Left lung (tissue), 10 donors: ENCODE results near the gene FMN1. TPM values are rescaled to one million over a fixed set of nuclear protein-coding genes. Genes with fewer than 3 reads are reported as not detected.

Experiments used
- ATAC-seq: fragments of 200-7000 bp; cut with Tn5 transposase; one replicate; pipeline ENCODE4 v1.9.1; 2020; ENCODE audit warnings: moderate library complexity
- DNase-seq, 4 donors: peaks; one replicate each; pipeline ENCODE4 v3.0.0-alpha.2; 2013 to 2020
- H3K27ac ChIP-seq, 2 donors: fragments of 200-600 bp; sonication (generic) in 1 of 2; one replicate each; pipeline versions ENCODE4 v1.5.0 to v1.8.0; 2020 to 2021
- H3K27me3 ChIP-seq, 2 donors: fragments of 200-600 bp; sonication (generic) in 1 of 2; one replicate each; pipeline versions ENCODE4 v1.5.0 to v1.8.0; 2020 to 2021
- H3K36me3 ChIP-seq, 2 donors: fragments of 200-600 bp; sonication (generic) in 1 of 2; one replicate each; pipeline versions ENCODE4 v1.5.0 to v1.8.0; 2020 to 2021
- H3K4me1 ChIP-seq, 2 donors: fragments of 200-600 bp; one replicate each; pipeline ENCODE4 v1.8.0; 2021
- H3K4me3 ChIP-seq, 2 donors: fragments of 200-600 bp; sonication (generic) in 1 of 2; one replicate each; pipeline versions ENCODE4 v1.5.0 to v1.8.0; 2020 to 2021; ENCODE audit warnings: mild to moderate bottlenecking in 1 of 2
- H3K9me3 ChIP-seq, 2 donors: fragments of 200-600 bp; sonication (generic) in 1 of 2; one replicate each; pipeline versions ENCODE4 v1.5.0 to v1.8.0; 2020 to 2021
- CTCF ChIP-seq, 2 donors: fragments of 200-600 bp; sonication (generic) in 1 of 2; IDR thresholded peaks; one replicate each; pipeline versions ENCODE4 v1.5.0 to v1.8.0; 2021; ENCODE audit warnings: antibody characterized with exemption in 2 of 2
- intact Hi-C, 2 donors: fragments of 100-400 bp; cut with DNase I; formaldehyde crosslinking; loops; one replicate each; pipeline versions ENCODE4 v1.11.2 to v1.14.2; 2022
- polyA plus RNA-seq, 6 donors: library from polyadenylated mRNA; unstranded; fragments of 120-200 nt; gene quantifications; one replicate each; pipeline ENCODE4 v1.2.1, GENCODE V29; 2013; ENCODE audit not compliant: insufficient read length in 6 of 6
- total RNA-seq, 2 donors: library from RNA; stranded (reverse); fragmentation: NEBNext Ultra II Directional; extraction: Animal tissue kit (Norgen Biotek cat#: 25700); gene quantifications; one replicate each; pipeline ENCODE4 v1.2.1, GENCODE V29; 2021
- donor health status: DM: no; HTN: yes; CAD: no.
- donor health status: DM: no; HTN: no; CAD: no.

The FMN1 gene
- total and polyA plus RNA-seq, 8 donors, result 4.6 to 45.2 (median 8.4) TPM

- TF ChIP-seq CTCF (IDR thresholded peaks at IDR 0.05), result no peak
- ATAC-seq, result no peak
- H3K4me1 ChIP-seq, result no peaks in the 10 kb centered on the region
- H3K4me3 ChIP-seq, result no peak overlapping the region
- H3K9me3 ChIP-seq, result no peaks in the 10 kb centered on the region
- intact Hi-C loops, result no loop called here
- H3K36me3 ChIP-seq, result peaks cover 0 to 2% of the 10 kb centered on the region in 2 donors
- no peak overlapping the region for H3K27ac ChIP-seq
- H3K27me3 ChIP-seq, result no peaks in the 10 kb centered on the region
- DNase-seq, result no peak
These were observed 301.1 kb downstream of the FMN1 start for GRCh38 chr15:32893421-32893820.

- no peaks in the 10 kb centered on the region for H3K36me3 ChIP-seq
- no peak for DNase-seq
- no peak for ATAC-seq
- intact Hi-C loops, result no loop called here
- H3K27ac ChIP-seq, result no peak overlapping the region
- H3K27me3 ChIP-seq, result no peaks in the 10 kb centered on the region
- TF ChIP-seq CTCF (IDR thresholded peaks at IDR 0.05), result no peak
- H3K4me3 ChIP-seq, result no peak overlapping the region
- no peaks in the 10 kb centered on the region for H3K9me3 ChIP-seq
- H3K4me1 ChIP-seq, result peaks cover 0 to under 1% of the 10 kb centered on the region in 2 donors
These were observed 305.3 kb downstream of the FMN1 start for GRCh38 chr15:32889214-32889613.

- DNase-seq, result no peak
- Histone ChIP-seq H3K36me3 (no peaks in the 10 kb centered on the region), H3K4me3 (no peak overlapping the region), H3K27ac (peak overlapping the region in 1 of 2 donors; percentile 15), H3K27me3 (no peaks in the 10 kb centered on the region), H3K4me1 (peaks cover 0 to 7% of the 10 kb centered on the region in 2 donors), H3K9me3 (no peaks in the 10 kb centered on the region)
- intact Hi-C loops, result no loop called here
- TF ChIP-seq CTCF (IDR thresholded peaks at IDR 0.05), result no peak
- no peak for ATAC-seq
These were observed 306.2 kb downstream of the FMN1 start for GRCh38 chr15:32888221-32888761.

GRCh38 chr15:32887090-32887489 is 307.4 kb downstream of the FMN1 start:
- ATAC-seq, result peak; percentile 83
- DNase-seq, result no peak
- Histone ChIP-seq H3K27ac (peak overlapping the region in 1 of 2 donors; percentile 15), H3K36me3 (no peaks in the 10 kb centered on the region), H3K4me3 (no peak overlapping the region), H3K27me3 (no peaks in the 10 kb centered on the region), H3K4me1 (peaks cover 0 to 7% of the 10 kb centered on the region in 2 donors), H3K9me3 (no peaks in the 10 kb centered on the region)
- intact Hi-C loops, result no loop called here
- TF ChIP-seq CTCF (IDR thresholded peaks at IDR 0.05), result no peak

GRCh38 chr15:32886459-32886858 is 308.1 kb downstream of the FMN1 start:
- Histone ChIP-seq H3K27me3 (no peaks in the 10 kb centered on the region), H3K27ac (no peak overlapping the region), H3K36me3 (no peaks in the 10 kb centered on the region), H3K9me3 (no peaks in the 10 kb centered on the region), H3K4me1 (peaks cover 0 to 7% of the 10 kb centered on the region in 2 donors), H3K4me3 (no peak overlapping the region)
- intact Hi-C loops, result no loop called here
- no peak for ATAC-seq
- no peak for TF ChIP-seq CTCF (IDR thresholded peaks at IDR 0.05)
- no peak for DNase-seq
